CD4-positive, alpha-beta T cell (primary cell): Measurements from ENCODE around the gene MIDN. TPM values are rescaled to one million over a fixed set of nuclear protein-coding genes. Genes with fewer than 3 reads are reported as not detected.

Source experiments
- ATAC-seq: fragments of 200-7000 bp; cut with Tn5 transposase; one replicate; pipeline ENCODE4 v1.10.0; 2022; ENCODE audit warnings: mild to moderate bottlenecking; ENCODE audit not compliant: poor library complexity
- CTCF ChIA-PET: fragments of 350-600 bp; sonication (Branson Sonifier 250); formaldehyde crosslinking; loops from one replicate; lab custom pipeline; 2021; ENCODE audit warnings: antibody characterized with exemption, inconsistent platforms; lab: Charles Lee
- POLR2A ChIA-PET: fragments of 350-600 bp; sonication (Branson Sonifier 250); formaldehyde crosslinking; loops from one replicate; lab custom pipeline; 2021; ENCODE audit warnings: antibody characterized with exemption, inconsistent platforms; lab: Charles Lee
- DNase-seq, 14 experiments: peaks; one replicate each; pipeline ENCODE4 v3.0.0-alpha.2; 2013 to 2020; ENCODE audit warnings: mixed read lengths in 2 of 14
- H3K27ac ChIP-seq, 2 donors: one replicate each; pipeline versions ENCODE4 v1.5.1 to v1.7.0; 2013; ENCODE audit warnings: low read length in 2 of 2, low read depth in 1 of 2, mild to moderate bottlenecking in 1 of 2
- H3K27me3 ChIP-seq, 2 experiments: 1 replicate in 1 of 2; 2 replicates in 1 of 2; pipeline versions ENCODE4 v1.6.1 to v1.7.0; 2013; ENCODE audit warnings: low read length in 2 of 2, control low read depth in 1 of 2, mild to moderate bottlenecking in 1 of 2, moderate library complexity in 1 of 2; ENCODE audit not compliant: insufficient read depth in 2 of 2, control insufficient read depth in 1 of 2
- H3K36me3 ChIP-seq: one replicate; pipeline ENCODE4 v1.6.1; 2013; ENCODE audit warnings: low read length, control low read depth; ENCODE audit not compliant: insufficient read depth
- H3K4me1 ChIP-seq: one replicate; pipeline ENCODE4 v1.6.1; 2013; ENCODE audit warnings: low read length, control low read depth; ENCODE audit not compliant: insufficient read depth
- H3K4me3 ChIP-seq: one replicate; pipeline ENCODE4 v1.5.1; 2013; ENCODE audit warnings: mild to moderate bottlenecking, low read length, moderate library complexity
- H3K9me3 ChIP-seq, 2 experiments: 1 replicate in 1 of 2; 2 replicates in 1 of 2; pipeline versions ENCODE4 v1.6.1 to v1.7.0; 2013; ENCODE audit warnings: low read length in 2 of 2, mild to moderate bottlenecking in 2 of 2, control low read depth in 1 of 2, moderate library complexity in 1 of 2; ENCODE audit not compliant: control insufficient read depth in 1 of 2, insufficient read depth in 1 of 2
- H3K27ac Mint-ChIP-seq: one replicate; pipeline ENCODE4 v1.8.0; 2020; ENCODE audit warnings: mixed read lengths
- H3K27me3 Mint-ChIP-seq: one replicate; pipeline ENCODE4 v1.8.0; 2021; ENCODE audit warnings: mixed read lengths
- H3K36me3 Mint-ChIP-seq: one replicate; pipeline ENCODE4 v1.8.0; 2021; ENCODE audit warnings: low read depth, mixed read lengths
- H3K4me1 Mint-ChIP-seq: one replicate; pipeline ENCODE4 v1.8.0; 2021; ENCODE audit warnings: low read depth, mixed read lengths
- H3K4me3 Mint-ChIP-seq: one replicate; pipeline ENCODE4 v1.8.0; 2020; ENCODE audit warnings: mild to moderate bottlenecking, mixed read lengths
- H3K9me3 Mint-ChIP-seq: one replicate; pipeline ENCODE4 v1.8.0; 2020; ENCODE audit warnings: mixed read lengths
- CTCF ChIP-seq: fragments of 200-600 bp; IDR thresholded peaks from one replicate; pipeline ENCODE4 v1.8.0; 2022; ENCODE audit warnings: antibody characterized with exemption, mild to moderate bottlenecking
- intact Hi-C, 2 experiments: fragments of 100-400 bp; cut with DNase I in 1 of 2; cut with micrococcal nuclease in 1 of 2; formaldehyde crosslinking; loops; one replicate each; pipeline versions ENCODE4 v1.15.1 to v1.9.0; 2023 to 2025; cut with DNase I, micrococcal nuclease
- total RNA-seq, 174 experiments: library from RNA in 2 of 174; stranded (reverse) in 2 of 174; gene quantifications; one replicate each; pipeline ENCODE4 v1.2.3 and lab custom pipeline; 2021 to 2026

The MIDN gene
- total RNA-seq, 2 experiments from 2014 or later = 214 to 228 TPM

GRCh38 chr19:1296078-1296477 lies 47.7 kb downstream of the MIDN start:
- CTCF ChIA-PET = no interaction called here
- intact Hi-C loops = no loop called here
- POLR2A ChIA-PET = no interaction called here

GRCh38 chr19:1296575-1297271 lies 48.3 kb downstream of the MIDN start:
- peak in 1 of 14 experiments; percentile 23 for DNase-seq
- Mint-ChIP-seq H3K4me1 (no peaks in the 10 kb centered on the region), H3K27ac (no peak overlapping the region), H3K27me3 (peaks cover 33% of the 10 kb centered on the region), H3K9me3 (no peaks in the 10 kb centered on the region), H3K4me3 (no peak overlapping the region), H3K36me3 (no peaks in the 10 kb centered on the region)
- ChIA-PET POLR2A (no interaction called here), CTCF (no interaction called here)
- Histone ChIP-seq H3K9me3 (peaks cover 0 to 33% of the 10 kb centered on the region in 2 experiments), H3K27me3 (peaks cover 25 to 31% of the 10 kb centered on the region in 2 experiments), H3K4me1 (peaks cover 15% of the 10 kb centered on the region), H3K36me3 (no peaks in the 10 kb centered on the region), H3K27ac (no peak overlapping the region), H3K4me3 (no peak overlapping the region)
- intact Hi-C loops = no loop called here
- ATAC-seq = no peak
- TF ChIP-seq CTCF = no peak

More at GRCh38 chr19:1296078-1296477, 47.7 kb downstream of the MIDN start:
- no peaks in the 10 kb centered on the region for H3K36me3 ChIP-seq
- peaks cover 28 to 37% of the 10 kb centered on the region in 2 experiments for H3K27me3 ChIP-seq
- no peak for TF ChIP-seq CTCF
- H3K9me3 Mint-ChIP-seq = no peaks in the 10 kb centered on the region
- no peak for ATAC-seq
- no peak for DNase-seq
- peaks cover 0 to 36% of the 10 kb centered on the region in 2 experiments for H3K9me3 ChIP-seq
- no peaks in the 10 kb centered on the region for H3K36me3 Mint-ChIP-seq
- H3K4me3 ChIP-seq = no peak overlapping the region
- no peak overlapping the region for H3K27ac ChIP-seq
- peaks cover 33% of the 10 kb centered on the region for H3K27me3 Mint-ChIP-seq
- H3K4me3 Mint-ChIP-seq = no peak overlapping the region
- H3K27ac Mint-ChIP-seq = no peak overlapping the region
- no peaks in the 10 kb centered on the region for H3K4me1 Mint-ChIP-seq
- H3K4me1 ChIP-seq = peaks cover 15% of the 10 kb centered on the region

GRCh38 chr19:1298235-1298634 lies 49.9 kb downstream of the MIDN start:
- ATAC-seq = no peak

More at GRCh38 chr19:1298235-1298634, 49.9 kb downstream of the MIDN start:
- Mint-ChIP-seq H3K27ac (no peak overlapping the region), H3K9me3 (no peaks in the 10 kb centered on the region), H3K4me1 (no peaks in the 10 kb centered on the region), H3K4me3 (no peak overlapping the region), H3K27me3 (peaks cover 22% of the 10 kb centered on the region), H3K36me3 (no peaks in the 10 kb centered on the region)
- intact Hi-C loops = no loop called here
- no peak for DNase-seq
- Histone ChIP-seq H3K9me3 (peaks cover 0 to 19% of the 10 kb centered on the region in 2 experiments), H3K27ac (no peak overlapping the region), H3K4me3 (no peak overlapping the region), H3K27me3 (peaks cover 17 to 22% of the 10 kb centered on the region in 2 experiments), H3K36me3 (no peaks in the 10 kb centered on the region), H3K4me1 (peaks cover 15% of the 10 kb centered on the region)
- CTCF ChIA-PET = no interaction called here
- POLR2A ChIA-PET = no interaction called here
- no peak for TF ChIP-seq CTCF
